Fibroblast of skin of right biceps (primary cell): Measurements from ENCODE around the gene HTT-AS.
"Not testable (repeated sequence)": the region's sequence is repeated elsewhere in the genome, so short reads cannot be mapped to it uniquely, and the experiment has no call there.

ENCODE experiments used
- DNase-seq: peaks from one replicate; pipeline ENCODE4 v3.0.0-alpha.2; 2013

HTT-AS gene

DNA sequence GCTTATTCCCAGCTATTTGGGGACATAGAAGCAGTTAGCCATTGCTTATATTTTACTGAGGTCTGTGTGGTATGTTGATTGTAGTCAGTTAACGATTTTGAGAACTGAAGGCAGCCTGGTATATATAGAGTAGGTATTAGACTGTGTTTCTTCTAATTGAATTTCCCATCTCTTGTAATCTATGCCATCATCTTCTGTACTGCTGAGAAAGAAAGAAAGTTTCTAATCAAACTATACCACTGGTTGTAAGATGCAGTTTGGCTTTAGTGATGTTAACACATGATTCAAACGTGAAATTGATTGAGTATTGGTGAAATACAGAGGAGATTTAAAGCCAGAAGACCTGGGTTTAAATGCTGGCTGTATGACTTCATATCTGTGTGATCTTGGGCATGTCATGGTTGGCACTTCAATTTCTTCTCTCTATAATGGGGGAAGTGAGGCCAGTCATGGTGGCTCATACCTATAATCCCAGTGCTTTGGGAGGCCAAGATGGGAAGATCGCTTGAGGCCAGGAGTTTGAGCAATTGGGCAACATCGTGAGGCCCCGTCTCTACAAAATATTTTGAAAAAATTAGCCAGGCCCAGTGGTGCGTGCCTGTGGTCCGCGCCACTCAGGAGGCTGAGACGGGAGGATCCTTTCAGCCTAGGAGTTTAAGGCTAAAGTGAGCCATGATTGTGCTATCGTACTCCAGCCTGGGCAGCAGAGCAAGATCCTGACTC lies 11.8 kb upstream of the HTT-AS start:
- no peak for DNase-seq

DNA sequence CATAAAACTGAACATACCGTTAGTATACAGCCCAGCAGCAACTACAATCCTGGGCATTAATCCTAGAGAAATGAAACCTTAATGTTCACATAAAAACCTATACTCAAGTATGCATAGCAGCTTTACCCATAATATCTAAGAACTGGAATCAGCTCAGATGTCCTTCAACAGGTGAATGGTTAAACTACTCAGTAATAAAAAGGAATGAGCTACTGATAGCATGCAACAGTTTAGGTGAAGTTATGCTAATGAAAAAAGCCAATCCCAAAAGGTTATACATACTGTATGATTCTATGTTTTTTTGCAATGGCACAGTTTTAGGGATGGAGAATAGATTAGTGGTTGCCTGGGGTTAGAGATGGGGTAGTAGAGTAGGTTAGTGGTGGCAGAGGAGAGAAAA lies 9.4 kb upstream of the HTT-AS start:
- DNase-seq: no peak

DNA sequence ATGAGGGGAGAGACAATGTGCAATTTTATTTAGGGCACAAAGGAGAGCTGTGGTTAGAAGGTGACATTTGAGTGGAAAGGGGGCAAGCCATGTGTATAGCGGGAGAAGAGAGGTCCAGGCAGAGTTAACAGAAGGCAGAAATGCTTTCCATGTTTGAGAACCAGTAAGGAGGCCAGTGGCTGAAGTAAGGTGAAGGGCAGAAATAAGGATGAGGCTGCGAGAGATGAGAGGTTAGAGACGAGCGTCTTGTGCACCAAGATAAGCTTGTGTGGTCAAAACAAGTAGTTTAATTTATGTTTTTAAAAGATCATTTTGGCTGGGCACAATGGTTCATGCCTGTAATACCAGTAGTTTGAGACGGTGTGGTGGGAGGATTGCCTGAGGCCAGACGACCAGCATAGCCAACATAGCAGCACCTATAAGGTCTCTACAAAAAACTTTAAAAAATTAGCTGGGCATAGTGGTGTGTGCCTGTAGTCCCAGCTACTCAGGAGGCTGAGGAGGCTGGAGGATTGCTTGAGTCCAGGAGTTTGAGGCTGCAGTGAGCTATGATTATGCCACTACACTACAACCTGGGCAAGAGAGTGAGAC lies 8.7 kb upstream of the HTT-AS start:
- no peak for DNase-seq

DNA sequence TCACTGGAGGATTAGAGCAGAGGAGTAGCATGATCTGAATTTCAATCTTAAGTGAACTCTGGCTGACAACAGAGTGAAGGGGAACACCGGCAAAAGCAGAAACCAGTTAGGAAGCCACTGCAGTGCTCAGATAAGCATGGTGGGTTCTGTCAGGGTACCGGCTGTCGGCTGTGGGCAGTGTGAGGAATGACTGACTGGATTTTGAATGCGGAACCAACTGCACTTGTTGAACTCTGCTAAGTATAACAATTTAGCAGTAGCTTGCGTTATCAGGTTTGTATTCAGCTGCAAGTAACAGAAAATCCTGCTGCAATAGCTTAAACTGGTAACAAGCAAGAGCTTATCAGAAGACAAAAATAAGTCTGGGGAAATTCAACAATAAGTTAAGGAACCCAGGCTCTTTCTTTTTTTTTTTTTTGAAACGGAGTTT lies 5.4 kb upstream of the HTT-AS start:
- DNase-seq: no peak

DNA sequence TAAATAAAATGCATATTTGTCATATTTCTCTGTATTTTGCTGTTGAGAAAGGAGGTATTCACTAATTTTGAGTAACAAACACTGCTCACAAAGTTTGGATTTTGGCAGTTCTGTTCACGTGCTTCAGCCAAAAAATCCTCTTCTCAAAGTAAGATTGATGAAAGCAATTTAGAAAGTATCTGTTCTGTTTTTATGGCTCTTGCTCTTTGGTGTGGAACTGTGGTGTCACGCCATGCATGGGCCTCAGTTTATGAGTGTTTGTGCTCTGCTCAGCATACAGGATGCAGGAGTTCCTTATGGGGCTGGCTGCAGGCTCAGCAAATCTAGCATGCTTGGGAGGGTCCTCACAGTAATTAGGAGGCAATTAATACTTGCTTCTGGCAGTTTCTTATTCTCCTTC lies 3.5 kb upstream of the HTT-AS start:
- DNase-seq: no peak

DNA sequence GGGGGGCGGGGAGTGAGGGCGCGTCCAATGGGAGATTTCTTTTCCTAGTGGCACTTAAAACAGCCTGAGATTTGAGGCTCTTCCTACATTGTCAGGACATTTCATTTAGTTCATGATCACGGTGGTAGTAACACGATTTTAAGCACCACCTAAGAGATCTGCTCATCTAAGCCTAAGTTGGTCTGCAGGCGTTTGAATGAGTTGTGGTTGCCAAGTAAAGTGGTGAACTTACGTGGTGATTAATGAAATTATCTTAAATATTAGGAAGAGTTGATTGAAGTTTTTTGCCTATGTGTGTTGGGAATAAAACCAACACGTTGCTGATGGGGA lies 1.3 kb upstream of the HTT-AS start:
- no peak for DNase-seq

DNA sequence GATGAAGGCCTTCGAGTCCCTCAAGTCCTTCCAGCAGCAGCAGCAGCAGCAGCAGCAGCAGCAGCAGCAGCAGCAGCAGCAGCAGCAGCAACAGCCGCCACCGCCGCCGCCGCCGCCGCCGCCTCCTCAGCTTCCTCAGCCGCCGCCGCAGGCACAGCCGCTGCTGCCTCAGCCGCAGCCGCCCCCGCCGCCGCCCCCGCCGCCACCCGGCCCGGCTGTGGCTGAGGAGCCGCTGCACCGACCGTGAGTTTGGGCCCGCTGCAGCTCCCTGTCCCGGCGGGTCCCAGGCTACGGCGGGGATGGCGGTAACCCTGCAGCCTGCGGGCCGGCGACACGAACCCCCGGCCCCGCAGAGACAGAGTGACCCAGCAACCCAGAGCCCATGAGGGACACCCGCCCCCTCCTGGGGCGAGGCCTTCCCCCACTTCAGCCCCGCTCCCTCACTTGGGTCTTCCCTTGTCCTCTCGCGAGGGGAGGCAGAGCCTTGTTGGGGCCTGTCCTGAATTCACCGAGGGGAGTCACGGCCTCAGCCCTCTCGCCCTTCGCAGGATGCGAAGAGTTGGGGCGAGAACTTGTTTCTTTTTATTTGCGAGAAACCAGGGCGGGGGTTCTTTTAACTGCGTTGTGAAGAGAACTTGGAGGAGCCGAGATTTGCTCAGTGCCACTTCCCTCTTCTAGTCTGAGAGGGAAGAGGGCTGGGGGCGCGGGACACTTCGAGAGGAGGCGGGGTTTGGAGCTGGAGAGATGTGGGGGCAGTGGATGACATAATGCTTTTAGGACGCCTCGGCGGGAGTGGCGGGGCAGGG lies 711 bp upstream of the HTT-AS start:
- peak; percentile 72 for DNase-seq

DNA sequence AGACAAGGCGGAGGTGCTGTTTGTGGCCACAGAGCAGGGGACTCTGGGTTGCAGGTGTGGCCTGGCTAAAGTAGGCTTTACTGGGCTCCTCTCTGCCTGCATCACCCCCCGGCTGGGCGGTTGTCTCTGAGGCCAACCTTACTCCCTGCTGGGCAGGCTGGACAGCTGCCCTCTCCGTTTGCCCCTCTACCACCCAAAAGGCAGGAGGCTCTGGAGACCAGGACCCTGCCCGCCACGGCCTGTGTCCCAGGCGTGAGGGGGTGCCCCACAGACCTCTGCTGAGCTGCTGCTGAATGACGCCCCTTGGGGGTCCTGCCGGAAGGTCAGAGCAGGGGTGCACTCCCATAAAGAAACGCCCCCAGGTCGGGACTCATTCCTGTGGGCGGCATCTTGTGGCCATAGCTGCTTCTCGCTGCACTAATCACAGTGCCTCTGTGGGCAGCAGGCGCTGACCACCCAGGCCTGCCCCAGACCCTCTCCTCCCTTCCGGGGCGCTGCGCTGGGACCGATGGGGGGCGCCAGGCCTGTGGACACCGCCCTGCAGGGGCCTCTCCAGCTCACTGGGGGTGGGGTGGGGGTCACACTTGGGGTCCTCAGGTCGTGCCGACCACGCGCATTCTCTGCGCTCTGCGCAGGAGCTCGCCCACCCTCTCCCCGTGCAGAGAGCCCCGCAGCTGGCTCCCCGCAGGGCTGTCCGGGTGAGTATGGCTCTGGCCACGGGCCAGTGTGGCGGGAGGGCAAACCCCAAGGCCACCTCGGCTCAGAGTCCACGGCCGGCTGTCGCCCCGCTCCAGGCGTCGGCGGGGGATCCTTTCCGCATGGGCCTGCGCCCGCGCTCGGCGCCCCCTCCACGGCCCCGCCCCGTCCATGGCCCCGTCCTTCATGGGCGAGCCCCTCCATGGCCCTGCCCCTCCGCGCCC lies 920 bp downstream of the HTT-AS start:
- no peak for DNase-seq

DNA sequence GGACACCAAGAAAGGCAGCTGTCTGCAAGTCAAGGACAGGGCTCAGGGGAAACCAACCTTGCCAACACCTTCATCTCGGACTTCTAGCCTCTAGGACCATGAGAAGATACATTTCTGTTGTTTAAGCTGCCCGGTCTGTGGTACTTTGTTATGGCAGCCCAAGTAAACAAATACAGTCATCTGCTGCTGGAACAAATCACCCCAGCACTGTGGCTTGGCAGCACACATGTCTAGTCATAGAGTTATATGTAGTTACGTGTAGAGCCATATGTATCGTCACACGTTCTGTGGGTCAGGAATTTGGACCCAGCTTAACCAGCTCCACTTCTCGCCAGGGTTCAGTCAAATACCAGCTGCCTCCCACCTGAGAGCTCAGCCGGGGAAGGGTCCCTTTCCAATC lies 2.5 kb downstream of the HTT-AS start:
- DNase-seq: no peak

DNA sequence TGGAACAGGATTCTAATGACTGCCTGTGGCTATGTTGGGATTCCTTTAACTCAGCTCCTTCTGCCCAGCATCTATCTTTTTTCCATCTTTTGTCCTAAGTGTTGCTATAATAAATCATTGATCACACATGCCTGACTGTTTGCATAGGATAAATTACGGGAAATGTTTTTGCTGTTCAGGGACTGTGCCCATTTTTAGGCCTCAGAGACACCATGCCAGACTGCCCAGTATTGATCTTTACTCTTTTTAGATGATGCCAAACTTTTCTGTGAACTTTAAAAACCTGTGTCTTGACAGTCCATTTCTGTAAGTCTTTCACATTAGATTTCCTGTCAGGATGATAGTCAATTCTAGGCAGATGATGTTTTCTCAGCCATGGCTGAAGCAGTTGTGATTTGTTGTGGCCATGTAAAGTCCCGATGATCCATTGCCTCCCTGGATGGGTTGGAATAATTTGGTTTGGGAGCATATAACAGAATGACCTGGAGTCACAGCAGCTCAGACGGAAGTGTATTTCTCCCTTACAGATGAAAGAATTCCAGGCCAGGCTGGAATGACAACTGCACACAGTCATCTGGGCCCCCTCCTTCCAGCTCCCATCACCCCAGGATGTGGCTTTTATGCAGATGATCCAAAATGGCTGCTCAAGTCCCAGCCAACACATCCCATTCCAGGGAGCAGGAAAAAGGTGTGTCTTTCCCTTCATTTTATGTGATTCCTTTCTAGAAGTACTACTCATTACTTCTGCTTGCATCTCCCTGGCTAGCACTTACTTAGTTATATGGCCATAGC lies 3.4 kb downstream of the HTT-AS start:
- peak; percentile 72 for DNase-seq

DNA sequence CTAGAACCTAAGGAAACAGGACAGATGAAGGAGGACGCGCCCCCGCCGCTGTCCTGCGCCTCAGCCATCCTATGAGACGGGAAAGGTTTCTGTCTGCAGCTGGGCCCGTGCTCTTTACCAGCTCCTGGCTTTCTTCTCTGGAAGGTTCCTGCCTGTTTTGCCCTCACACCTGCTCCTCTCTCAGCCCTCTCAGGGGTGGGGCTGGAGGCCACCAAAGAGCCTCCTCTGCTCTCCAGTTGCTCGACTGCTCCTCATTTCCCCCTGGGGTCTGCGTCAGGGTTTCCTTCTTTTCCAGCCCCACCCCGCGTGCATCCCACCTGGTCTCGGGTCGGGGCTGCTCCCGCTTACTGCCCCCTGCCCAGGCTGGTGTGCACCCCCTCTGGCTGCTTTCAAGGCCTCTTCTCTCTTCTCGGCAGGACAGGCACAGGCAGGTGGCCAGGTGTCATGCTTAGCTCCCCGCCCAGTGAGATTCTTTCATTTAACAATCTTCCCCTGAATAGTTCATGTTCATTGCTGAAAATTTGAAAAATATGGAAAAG lies 4.6 kb downstream of the HTT-AS start:
- no peak for DNase-seq

DNA sequence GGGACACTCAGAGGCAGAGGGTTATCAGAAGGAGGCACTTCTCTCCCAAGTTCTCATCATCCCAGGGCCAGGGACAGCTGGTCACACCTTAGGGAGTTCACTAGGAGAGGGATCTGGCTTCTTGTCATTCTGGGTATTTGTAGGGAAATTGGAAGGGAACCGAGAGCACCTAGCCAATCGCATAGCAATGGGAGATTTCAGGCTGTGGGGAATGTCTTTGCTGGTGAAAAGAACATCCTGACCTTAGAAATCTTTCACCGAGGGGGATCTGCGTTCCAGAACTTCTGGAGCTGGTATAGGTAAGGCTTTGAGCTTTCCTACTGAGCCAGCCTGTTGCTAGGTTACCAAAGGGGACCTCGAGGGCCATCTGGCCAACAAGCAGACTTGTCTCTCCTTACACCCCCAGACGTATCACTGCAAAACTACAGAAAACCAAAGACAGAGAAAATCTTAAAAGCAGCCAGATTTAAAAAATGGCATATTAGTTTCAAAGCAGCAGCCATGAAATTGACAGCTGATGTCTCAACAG lies 6.8 kb downstream of the HTT-AS start:
- DNase-seq: no peak

DNA sequence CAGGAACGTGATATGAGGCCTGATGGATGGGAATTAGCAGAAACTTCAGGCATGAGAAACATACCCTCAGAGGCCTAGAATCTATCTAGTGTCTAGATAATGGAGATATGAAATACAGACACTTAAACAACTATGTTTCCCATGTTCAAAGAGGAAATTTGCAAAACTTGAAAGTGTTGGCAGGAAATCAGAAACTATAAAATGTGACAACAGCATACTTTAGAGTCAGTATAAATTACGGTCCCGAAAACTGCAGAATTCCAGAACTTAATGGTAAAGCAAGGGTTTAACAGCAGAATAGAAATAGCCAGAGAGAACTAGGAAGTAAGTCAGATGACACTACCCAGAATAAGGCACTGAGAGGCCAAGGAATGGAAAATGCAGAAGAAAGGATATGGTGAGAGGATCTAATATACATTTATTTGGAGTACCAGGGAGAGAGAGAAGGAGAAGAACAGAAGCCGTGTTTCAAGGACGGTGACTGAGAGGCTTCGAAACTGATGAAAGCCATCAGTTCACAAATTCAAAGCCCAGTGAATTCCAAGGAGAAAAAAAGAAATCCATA lies 7.4 kb downstream of the HTT-AS start:
- DNase-seq: no peak

DNA sequence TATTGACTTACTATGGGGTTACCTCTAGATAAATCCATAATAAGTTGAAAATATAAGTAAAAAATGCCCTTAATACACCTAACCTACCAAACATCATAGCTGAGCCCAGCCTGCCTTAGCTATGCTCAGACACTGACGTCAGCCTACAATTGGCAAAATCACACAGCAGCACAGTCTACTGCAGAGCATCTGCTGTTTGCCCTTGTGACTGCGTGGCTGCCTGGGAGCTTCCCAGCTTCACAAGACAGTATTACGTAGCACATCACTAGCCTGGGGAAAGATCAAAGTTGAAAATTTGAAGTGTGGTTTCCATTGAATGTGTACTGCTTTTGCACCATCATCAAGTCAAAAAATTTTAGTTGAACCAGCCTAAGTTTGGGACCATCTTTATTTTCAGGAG lies 8.8 kb downstream of the HTT-AS start:
- DNase-seq: no peak

DNA sequence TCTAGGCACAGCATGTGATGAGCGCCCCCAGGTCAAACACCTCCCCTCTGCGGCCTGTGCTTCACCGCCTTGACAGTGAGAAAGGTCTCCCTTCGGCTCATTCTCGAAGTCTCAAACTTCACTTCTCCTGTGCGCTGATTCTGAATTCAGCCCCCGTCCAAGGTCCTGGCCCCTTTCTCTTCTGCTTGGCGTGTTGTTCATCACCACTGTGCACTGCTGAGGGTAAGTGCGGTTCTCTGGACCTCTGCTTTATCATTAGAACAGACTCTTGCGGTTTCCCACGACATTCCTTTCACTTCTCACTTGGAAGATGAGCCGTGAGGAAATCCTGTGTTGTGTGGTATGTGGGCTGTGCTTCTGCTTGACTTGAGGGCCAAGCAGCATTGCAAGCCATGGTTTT lies 11.9 kb downstream of the HTT-AS start:
- DNase-seq: peak; percentile 72

DNA sequence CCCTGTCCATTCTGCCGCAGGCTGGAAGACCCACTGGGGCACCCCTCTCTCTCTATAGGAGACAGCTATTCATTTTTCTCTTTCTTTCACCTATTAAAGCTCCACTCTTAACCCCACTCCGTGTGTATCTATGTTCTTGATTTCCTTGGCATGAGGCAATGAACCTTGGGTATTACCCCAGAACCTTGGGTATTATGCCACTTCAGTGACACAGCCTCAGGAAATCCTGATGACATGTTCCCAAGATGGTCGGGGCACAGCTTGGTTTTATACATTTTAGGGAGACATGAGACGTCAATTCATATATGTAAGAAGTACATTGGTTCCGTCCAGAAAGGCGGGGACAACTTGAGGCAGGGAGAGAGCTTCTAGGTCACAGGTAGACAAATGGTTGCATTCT lies 13.4 kb downstream of the HTT-AS start:
- no peak for DNase-seq

DNA sequence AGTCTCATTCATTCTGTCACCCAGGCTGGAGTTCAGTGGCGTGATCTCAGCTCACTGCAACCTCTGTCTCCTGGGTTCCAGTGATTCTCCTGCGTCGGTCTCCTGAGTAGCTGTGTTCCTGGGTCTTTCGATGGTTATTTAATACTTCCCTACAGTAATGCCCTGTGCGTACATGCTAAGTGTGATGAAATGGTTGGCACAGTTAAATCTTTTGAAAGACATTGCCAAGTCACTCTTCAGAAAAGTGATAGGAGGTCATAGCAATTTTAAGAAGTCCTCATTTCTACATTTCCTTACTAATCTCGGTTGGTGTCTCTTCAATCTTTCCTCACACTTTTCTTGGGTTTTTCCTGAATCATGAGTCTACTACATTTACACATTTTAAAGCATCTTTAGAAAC lies 14.4 kb downstream of the HTT-AS start:
- DNase-seq: no peak

DNA sequence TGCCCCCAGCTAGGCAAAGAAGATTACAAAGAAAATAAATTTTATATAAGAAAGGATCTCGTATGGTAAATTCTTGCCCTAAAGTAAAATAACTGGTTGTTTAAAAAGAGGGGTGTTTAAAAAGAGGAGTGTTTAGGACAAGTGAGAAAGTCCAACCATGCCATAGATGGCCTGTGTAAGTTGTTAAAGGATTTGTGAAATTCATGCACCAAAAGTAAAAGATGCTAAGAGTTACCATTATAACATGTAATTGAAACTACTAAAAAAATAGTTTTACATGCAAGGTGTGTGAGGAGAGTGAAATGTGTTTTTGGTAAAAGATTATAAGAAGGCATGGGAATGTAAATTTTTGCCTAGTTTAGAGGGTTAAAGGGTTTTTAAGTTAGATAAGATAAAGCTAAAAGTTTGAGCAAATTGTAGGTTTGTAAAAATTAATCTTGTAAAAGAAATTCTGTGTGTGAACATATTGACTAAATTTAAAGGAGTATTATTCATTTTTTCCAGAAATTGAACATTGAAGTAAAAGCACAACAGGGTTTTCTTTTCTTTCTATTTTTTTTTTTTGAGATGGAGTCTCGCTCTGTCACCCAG lies 20.1 kb downstream of the HTT-AS start:
- no peak for DNase-seq

DNA sequence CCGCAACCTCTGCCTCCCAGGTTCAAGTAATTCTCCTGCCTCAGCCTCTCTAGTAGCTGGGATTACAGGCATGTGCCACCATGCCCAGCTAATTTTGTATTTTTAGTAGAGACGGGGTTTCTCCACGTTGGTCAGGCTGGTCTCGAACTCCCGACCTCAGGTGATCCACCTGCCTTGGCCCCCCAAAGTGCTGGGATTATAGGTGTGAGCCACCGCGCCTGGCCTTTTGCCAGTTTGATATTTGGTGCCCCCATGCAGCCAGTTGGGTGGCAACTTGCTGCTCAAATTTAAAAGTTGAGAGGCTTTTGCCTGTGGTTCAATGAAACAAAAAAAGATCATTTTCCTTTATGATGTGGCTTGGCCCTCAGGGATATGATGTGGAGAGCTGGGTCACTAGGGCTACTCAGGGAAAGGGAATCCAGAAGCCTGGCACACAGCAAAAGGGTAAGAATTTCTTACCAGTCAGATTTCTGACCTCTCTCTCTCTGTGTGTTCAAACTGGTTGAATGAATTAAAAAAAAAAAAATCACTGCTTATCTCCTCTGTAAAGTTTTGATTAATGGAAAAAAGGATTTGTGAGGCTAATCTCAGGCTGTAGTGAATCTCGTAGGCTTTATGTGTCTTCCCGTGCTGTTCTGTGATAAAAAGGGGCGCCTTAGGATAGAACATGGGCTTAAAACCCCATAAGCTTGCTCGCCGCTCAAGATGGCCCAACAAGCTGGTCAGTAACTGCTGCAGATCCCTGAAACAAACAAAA lies 23.0 kb downstream of the HTT-AS start:
- not testable (repeated sequence) for DNase-seq
